Stimulated activated CD8-positive, alpha-beta memory T cell treated with anti-CD3 and anti-CD28 coated beads, Interleukin-12 subunit alpha, Interleukin-12 subunit beta, amount 100 ng/mL, for 4 hours (primary cell): ENCODE results near the gene SLC25A40.

Source experiments
- DNase-seq: peaks from one replicate; pipeline ENCODE4 v3.0.0-alpha.2; 2020; ENCODE audit warnings: low read depth

Gene SLC25A40

GRCh38 chr7:87784424-87784823 is 91.7 kb downstream of the SLC25A40 start:
- no peak for DNase-seq
